Muscle layer of colon (tissue), 2 donors: Measurements from ENCODE around the gene FNDC11.
A peak's percentile ranks its signal among the peaks of the same experiment; 100 is the strongest.
"Not testable (repeated sequence)": the region's sequence is repeated elsewhere in the genome, so short reads cannot be mapped to it uniquely, and the experiment has no call there.

Source experiments
- H3K27ac ChIP-seq: one replicate; pipeline ENCODE4 v1.7.0; 2013; ENCODE audit warnings: low read depth, mild to moderate bottlenecking, low read length, moderate library complexity
- H3K27me3 ChIP-seq, 2 donors: one replicate each; pipeline ENCODE4 v1.7.0; 2013; ENCODE audit warnings: low read length in 2 of 2, mild to moderate bottlenecking in 2 of 2; ENCODE audit not compliant: insufficient read depth in 2 of 2, control insufficient read depth in 1 of 2
- H3K36me3 ChIP-seq: one replicate; pipeline ENCODE4 v1.7.0; 2013; ENCODE audit warnings: mild to moderate bottlenecking, low read length; ENCODE audit not compliant: insufficient read depth
- H3K4me1 ChIP-seq: one replicate; pipeline ENCODE4 v1.7.0; 2013; ENCODE audit warnings: mild to moderate bottlenecking, low read length; ENCODE audit not compliant: insufficient read depth
- H3K4me3 ChIP-seq, 2 donors: one replicate each; pipeline ENCODE4 v1.7.0; 2013; ENCODE audit warnings: low read length in 2 of 2, low read depth in 1 of 2, mild to moderate bottlenecking in 1 of 2, moderate library complexity in 1 of 2
- H3K9ac ChIP-seq: one replicate; pipeline ENCODE4 v1.7.0; 2013; ENCODE audit warnings: low read length
- H3K9me3 ChIP-seq: one replicate; pipeline ENCODE4 v1.7.0; 2013; ENCODE audit warnings: mild to moderate bottlenecking, low read length
- donor health status: abdominal sarcoma.
- donor health status: Adenocarcinoma of cecum.

FNDC11 gene

DNA sequence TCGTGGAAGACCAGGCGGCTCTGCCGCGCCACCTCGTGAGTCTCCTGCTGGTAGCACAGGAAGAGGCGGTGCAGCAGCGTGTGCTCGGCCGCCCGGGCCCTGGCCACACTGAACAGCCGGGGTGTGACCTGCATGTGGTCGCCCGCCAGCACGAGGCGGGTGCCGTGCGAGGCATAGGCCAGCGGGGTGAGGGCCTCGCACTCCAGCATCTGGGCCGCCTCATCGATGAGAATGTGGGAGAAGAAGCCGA is 13.1 kb downstream of the FNDC11 start:
- no peaks in the 10 kb centered on the region for H3K27me3 ChIP-seq
- no peaks in the 10 kb centered on the region for H3K4me1 ChIP-seq
- no peak overlapping the region for H3K4me3 ChIP-seq
- H3K27ac ChIP-seq, result no peak overlapping the region
- no peaks in the 10 kb centered on the region for H3K9me3 ChIP-seq
- H3K36me3 ChIP-seq, result no peaks in the 10 kb centered on the region
- no peak overlapping the region for H3K9ac ChIP-seq

GRCh38 chr20:63567386-63568169 is 13.6 kb downstream of the FNDC11 start:
- no peak overlapping the region for H3K4me3 ChIP-seq

GRCh38 chr20:63568170-63568981 is 14.4 kb downstream of the FNDC11 start:
- no peak overlapping the region for H3K27ac ChIP-seq
- H3K27me3 ChIP-seq, result no peaks in the 10 kb centered on the region
- H3K9ac ChIP-seq, result no peak overlapping the region
- H3K9me3 ChIP-seq, result no peaks in the 10 kb centered on the region
- H3K4me1 ChIP-seq, result peaks cover 6% of the 10 kb centered on the region
- H3K36me3 ChIP-seq, result no peaks in the 10 kb centered on the region
- no peak overlapping the region for H3K4me3 ChIP-seq

More at GRCh38 chr20:63567386-63568169, 13.6 kb downstream of the FNDC11 start:
- H3K27me3 ChIP-seq, result no peaks in the 10 kb centered on the region
- H3K9ac ChIP-seq, result no peak overlapping the region
- H3K4me1 ChIP-seq, result no peaks in the 10 kb centered on the region
- H3K9me3 ChIP-seq, result no peaks in the 10 kb centered on the region
- H3K36me3 ChIP-seq, result no peaks in the 10 kb centered on the region
- H3K27ac ChIP-seq, result no peak overlapping the region

DNA sequence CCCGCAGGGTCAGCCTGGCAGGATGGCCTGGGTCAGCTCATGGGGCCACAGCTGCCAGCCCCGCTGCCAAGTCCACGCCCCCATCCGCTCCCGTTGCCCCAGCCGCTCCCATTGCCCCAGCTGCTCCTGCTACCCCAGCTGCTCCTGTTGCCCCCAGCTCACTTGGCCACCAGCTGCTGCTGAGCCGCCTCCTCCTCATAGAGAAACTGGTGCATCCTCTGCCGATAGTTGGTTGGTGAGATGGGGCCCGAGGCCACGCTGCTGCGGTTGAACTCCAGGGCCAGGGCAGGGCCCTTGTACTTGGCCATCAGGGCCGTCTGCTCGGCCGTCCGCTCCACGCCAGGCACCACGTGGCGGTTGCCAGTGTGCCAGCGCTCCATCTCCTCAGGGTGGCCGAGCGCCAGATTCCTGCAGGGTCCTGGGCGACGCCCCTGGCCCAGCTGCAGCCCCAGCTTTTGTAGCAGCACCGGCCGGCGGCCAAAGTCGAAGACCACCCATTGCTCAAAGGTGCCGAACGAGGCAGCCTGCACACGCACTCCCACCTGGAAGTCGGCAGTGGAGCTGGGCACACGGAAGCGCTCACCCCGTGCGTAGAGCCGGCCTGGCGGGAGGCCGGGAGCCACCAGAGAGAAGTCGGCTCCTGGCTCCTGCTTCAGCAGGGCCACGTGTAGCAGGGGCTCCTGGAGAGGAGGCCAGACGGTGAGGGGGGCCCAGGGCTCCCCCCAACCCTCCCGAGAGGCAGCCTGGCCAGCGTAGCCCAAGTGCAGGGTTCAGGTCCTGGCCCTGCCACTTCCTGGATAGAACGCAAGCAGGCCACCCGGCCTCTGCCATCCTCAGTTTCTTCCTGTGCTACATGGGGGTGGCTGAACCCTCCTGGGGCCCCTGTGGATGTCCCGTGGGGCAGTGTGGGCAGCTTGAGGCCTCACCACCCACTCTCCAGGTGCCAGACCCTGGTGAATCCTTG is 15.3 kb downstream of the FNDC11 start:
- H3K36me3 ChIP-seq, result no peaks in the 10 kb centered on the region
- no peaks in the 10 kb centered on the region for H3K27me3 ChIP-seq
- H3K4me1 ChIP-seq, result peaks cover 9% of the 10 kb centered on the region
- no peak overlapping the region for H3K27ac ChIP-seq
- H3K4me3 ChIP-seq, result no peak overlapping the region
- no peaks in the 10 kb centered on the region for H3K9me3 ChIP-seq
- H3K9ac ChIP-seq, result no peak overlapping the region

- Histone ChIP-seq H3K9ac (no peak overlapping the region), H3K27me3 (no peaks in the 10 kb centered on the region), H3K9me3 (no peaks in the 10 kb centered on the region), H3K27ac (no peak overlapping the region), H3K36me3 (no peaks in the 10 kb centered on the region), H3K4me3 (no peak overlapping the region), H3K4me1 (peaks cover 9% of the 10 kb centered on the region)
Measured at GRCh38 chr20:63570281-63571086, 16.5 kb downstream of the FNDC11 start.

GRCh38 chr20:63571087-63571478 is 17.1 kb downstream of the FNDC11 start:
- not testable (repeated sequence) for H3K9me3 ChIP-seq, H3K9ac ChIP-seq, H3K4me3 ChIP-seq, H3K27ac ChIP-seq, H3K4me1 ChIP-seq, H3K36me3 ChIP-seq, H3K27me3 ChIP-seq

DNA sequence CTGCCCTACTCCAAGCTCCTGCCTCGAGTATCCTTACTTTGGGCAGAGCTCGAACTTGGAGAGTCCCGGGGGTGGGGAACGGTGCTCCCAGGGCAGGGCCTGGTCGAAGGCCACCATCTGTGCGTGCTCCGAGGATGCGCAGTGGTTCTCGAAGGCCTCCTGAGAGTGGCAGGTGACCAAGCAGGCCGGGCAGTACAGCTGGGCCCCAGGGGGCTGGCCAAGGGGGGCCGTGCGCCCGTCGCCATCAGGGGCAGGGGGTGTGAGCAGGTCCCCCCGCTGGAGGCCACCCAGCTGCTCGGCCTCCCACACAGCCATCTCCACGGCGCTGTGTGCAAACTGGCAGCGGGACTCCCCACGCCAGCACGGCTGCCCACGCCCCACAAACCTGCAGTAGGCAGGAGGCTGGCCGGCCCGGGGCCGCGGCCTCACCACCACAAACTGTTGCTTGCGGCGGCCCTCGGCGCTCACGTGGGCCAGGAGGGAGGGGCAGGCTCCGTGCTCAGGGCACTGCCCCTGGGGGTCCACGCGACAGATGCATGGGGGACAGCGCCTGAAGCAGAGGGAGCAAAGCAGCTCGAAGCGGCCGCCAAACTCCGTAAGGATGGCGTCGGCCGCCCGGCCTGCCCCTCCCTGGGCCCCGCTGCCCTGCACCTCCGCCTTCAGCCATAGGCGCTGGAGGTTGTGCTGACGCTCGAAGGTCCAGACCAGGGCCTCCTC is 18.3 kb downstream of the FNDC11 start:
- no peak overlapping the region for H3K4me3 ChIP-seq
- no peak overlapping the region for H3K9ac ChIP-seq
- H3K4me1 ChIP-seq, result peaks cover 9% of the 10 kb centered on the region
- H3K36me3 ChIP-seq, result no peaks in the 10 kb centered on the region
- H3K27me3 ChIP-seq, result no peaks in the 10 kb centered on the region
- H3K9me3 ChIP-seq, result no peaks in the 10 kb centered on the region
- H3K27ac ChIP-seq, result no peak overlapping the region

GRCh38 chr20:63572788-63573646 is 19.1 kb downstream of the FNDC11 start:
- Histone ChIP-seq H3K27me3 (no peaks in the 10 kb centered on the region), H3K36me3 (no peaks in the 10 kb centered on the region), H3K27ac (peak overlapping the region; percentile 68), H3K9me3 (no peaks in the 10 kb centered on the region), H3K4me1 (peaks cover 12% of the 10 kb centered on the region), H3K4me3 (peak overlapping the region; percentile 74 to 87), H3K9ac (peak overlapping the region; percentile 87)

- no peaks in the 10 kb centered on the region for H3K27me3 ChIP-seq
- H3K27ac ChIP-seq, result peak overlapping the region; percentile 68
- peak overlapping the region; percentile 74 to 87 for H3K4me3 ChIP-seq
- H3K4me1 ChIP-seq, result peaks cover 12% of the 10 kb centered on the region
- H3K9me3 ChIP-seq, result no peaks in the 10 kb centered on the region
- H3K9ac ChIP-seq, result peak overlapping the region; percentile 87
- H3K36me3 ChIP-seq, result no peaks in the 10 kb centered on the region
Measured at GRCh38 chr20:63573647-63574131, 19.7 kb downstream of the FNDC11 start.
